ENCODE measurements around the gene PARD6G.

PARD6G gene

DNA sequence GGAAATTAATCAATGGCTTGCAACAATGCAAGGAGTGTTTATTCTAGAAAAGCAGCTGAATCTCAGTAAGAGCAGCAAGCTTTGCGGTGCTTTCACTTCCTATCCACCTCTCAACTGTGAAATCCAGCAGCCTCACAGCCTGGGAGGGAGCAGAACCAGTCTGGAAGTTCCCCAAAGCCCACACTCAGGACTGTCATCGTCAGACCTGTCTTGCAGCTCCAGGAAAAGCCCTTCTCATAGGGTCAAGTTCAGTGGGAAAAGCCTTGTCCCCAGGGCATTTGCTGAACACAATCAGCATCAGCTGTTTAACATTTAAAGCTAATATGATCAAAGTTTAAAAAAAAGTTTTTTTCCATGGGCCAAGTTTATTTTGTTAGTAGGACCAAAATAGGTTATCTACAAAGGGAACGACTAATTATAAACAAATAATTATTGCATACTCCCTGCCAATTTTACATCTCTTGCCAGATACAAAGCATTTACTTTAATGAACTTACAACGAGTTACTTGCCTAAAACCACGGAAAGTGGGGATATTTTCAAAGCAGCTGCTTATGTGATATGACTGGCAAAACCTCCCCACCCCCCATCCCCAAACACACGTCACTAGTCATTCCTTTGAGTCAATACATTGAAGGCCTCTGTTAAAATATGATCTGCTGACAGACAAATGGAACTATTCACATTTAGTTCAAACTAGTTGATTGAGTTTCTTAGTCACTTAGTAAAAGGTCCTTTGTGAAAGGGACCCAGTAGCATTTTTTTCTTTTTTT lies 36.8 kb downstream of the PARD6G start:
- no peak for DNase-seq (ENCODE audit: low spot score)

- DNase-seq (ENCODE audit: low spot score), result no peak
Observed at GRCh38 chr18:80208620-80209019, 38.7 kb downstream of the PARD6G start.

DNA sequence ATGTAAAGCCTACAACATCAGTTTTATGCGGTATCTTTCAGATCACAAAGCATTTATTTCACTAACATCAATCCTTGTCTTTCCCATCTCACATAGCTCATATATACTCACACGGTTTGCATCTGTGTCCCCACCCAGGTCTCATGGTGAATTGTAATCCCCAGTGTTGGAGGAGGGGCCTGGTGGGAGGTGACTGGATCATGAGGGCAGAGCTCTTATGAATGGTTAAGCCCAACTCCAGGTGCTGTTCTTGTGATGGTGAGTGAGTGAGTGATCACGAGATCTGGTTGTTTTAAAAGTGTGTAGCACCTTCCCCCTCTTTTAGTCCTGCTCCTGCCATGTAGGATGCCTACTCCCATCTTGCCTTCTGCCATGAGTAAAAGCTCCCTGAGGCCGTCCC lies 42.0 kb downstream of the PARD6G start:
- no peak for DNase-seq (ENCODE audit: low spot score)

DNA sequence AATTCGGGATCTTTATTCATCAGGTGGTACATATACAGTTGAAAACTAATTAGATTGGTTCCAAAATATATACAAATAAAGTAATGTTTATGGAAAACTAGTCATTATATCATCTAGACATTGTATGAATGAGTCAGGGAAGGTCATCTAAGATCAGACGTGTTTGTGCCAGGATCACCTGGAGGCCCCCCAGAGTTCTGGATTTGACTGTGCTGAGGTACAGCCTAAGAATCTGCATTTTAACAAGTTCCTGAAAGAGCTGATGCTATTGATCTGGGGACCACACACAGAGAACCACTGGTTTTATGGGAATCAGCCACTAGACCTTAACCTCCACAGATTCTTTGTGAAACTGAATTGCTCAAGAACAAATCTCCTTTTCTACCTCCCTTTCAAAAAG lies 43.2 kb downstream of the PARD6G start:
- DNase-seq (ENCODE audit: low spot score), result no peak

DNA sequence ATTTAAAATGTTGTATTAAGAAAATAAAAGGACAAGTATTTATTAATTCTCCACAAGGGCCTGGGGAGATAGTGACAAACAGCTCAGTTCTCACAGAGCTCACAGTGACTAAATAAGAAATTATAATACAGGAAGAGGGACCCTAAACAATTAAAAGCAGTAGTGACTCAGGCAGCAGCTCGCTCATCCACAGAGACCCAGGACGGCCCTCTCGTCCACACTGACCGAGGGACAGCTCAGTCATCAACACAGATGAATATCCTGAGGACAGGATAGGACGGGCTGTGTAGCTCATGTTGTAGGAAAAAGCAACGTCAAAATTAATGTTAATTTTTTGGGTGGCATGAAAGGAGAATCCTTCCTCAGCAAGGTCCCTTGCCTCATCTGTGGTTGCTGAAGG lies 44.1 kb downstream of the PARD6G start:
- DNase-seq (ENCODE audit: low spot score), result no peak

GRCh38 chr18:80202264-80202998 lies 44.9 kb downstream of the PARD6G start:
- no peak for DNase-seq (ENCODE audit: low spot score)

DNA sequence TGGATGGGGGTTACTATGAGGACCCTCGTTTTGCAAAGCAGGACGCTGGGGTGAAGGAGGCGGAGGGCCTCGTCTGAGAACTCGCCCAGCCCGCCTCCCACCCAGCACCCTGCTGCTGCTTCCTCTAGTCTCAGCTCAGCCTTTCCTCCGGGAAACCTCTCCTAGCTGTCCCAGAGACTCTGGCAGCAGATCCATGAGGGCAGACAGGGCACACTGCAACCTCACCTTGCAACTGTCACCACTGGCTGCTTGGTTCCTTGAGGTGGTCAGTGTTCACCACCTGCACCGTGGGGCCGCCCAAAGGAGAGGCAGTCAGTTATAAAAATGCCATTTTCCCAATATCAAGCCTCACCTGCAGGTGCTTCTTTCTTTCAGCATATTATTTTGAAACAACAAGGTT lies 45.6 kb downstream of the PARD6G start:
- DNase-seq (ENCODE audit: low spot score), result no peak

DNA sequence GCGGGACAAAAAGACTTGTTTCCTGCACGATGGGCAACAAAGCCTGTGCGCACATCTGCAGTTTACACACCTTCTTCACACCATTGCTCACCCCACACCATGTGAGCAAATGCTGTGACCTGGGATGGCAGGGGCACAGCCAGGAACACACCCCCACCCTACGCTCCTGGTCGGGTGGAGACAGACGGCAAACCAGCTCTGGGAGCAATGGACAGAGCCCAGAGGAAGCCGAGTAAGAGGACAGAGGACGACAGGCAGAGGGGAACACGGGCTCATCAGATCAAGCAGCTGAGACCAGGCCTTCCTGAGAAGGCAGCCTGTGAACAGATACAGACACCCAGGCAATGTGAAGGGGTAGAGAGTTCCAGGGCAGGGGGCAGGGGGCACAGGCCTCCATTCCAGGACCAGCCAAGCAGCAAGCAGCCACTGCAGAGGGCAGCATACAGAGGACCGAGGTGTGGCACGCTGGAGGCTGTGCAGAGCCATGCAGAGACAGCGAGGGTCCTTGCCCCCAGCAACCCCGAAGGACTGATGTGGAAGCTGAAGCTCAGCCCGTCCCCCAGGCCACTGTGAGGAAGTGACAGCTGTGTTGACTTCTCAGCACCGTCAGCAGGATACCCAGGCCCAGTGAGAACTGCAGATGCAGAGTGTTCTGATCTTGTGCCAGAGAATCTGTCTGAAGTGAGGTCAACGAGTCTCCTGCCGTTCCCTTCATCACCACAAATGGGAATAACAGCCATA lies 46.2 kb downstream of the PARD6G start:
- no peak for DNase-seq (ENCODE audit: low spot score)

DNA sequence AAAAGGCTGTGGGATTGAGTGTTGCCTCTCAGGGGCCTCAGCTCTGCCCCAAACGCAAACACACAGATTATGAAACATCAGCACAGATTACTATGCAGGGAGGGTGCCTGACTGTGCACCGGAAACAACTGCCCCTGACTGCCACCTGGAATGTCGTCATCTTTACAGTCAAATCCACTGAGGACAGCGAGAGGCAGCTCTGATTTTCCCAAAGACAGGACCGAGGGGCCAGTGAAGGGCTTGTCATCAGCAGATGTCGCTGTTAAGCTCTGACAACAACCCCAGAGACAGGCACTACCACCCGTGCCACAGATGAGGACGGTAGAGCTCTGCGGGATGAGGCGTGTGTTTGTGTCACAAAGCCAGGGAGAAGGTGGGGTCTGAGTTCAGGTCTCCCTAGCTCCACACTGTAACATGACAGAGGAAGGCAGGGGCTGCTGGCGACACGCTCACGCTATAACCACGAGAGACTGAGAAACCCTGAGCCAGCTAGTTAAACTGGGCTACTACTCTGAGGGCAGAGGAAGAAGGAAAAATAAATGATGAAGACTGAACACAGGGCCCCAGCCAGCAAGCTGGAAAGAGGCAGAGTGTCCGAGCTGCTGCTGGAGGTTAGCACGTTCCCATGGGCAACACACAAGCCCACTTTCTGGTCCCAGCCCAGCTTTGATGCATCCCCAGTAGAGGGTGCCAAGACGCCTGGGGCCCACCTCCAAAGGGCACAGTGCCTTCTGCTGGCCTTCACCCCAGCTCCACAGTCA lies 47.0 kb downstream of the PARD6G start:
- no peak for DNase-seq (ENCODE audit: low spot score)

GRCh38 chr18:80198994-80199748 lies 48.1 kb downstream of the PARD6G start:
- no peak for DNase-seq (ENCODE audit: low spot score)

DNA sequence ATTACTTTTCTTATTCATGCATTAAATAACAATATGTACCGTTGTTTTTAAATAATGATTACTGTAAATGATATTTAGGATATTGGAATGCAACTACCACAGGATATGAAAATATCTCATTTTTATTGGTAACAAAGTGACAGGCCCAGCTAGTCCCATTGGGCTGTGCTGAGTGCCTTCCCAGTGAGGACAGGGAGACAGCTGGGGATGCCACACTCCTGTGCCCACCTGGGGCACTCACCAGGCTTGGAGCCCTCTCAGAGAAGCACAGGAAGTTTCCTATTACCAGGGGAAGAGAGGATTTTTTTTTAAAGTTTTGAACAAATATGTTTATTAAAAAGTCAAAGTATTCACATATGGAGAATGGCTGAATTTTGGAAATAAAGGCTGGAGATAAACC lies 48.9 kb downstream of the PARD6G start:
- no peak for DNase-seq (ENCODE audit: low spot score)

DNA sequence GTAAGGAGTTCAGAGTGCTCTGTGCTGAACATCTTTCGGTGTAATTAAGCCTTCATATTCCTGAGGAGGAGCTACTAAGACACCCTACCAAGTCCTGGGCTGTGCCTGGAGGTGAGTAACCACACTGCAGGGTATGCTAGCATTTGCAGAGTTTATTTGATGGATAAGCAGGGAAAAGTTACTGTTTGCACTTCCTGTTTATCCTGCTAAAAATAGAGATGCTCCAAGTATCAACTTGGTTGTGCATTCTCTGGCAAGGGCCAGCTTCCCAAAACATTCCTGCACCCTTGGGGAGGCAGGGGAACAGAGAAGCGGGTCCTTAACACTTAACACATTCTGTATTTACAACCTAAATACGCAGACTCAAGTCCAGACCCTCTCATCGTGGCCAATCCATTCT lies 49.8 kb downstream of the PARD6G start:
- DNase-seq (ENCODE audit: low spot score), result no peak

GRCh38 chr18:80196528-80197320 lies 50.6 kb downstream of the PARD6G start:
- no peak for DNase-seq (ENCODE audit: low spot score)

GRCh38 chr18:80194874-80195570 lies 52.3 kb downstream of the PARD6G start:
- no peak for DNase-seq (ENCODE audit: low spot score)

DNA sequence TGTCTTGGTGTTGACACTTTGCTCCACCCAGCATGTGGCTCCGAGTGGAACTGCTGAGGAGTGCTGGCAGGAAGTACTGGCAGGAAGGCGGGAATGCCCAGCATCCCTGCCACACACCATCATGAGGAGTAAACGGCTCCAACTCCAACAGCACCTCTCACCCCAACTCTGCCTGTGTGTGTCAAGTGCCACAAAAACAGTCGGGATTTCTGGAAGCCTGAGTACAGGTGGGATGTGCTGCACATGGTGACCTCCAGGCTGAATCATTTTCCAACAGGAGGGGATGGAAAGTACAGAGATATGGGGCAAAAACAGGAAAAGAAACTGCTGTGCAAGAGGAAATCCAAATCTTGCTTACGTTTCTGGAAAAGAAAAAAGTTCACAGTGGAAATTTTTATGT lies 53.6 kb downstream of the PARD6G start:
- DNase-seq (ENCODE audit: low spot score), result no peak

DNA sequence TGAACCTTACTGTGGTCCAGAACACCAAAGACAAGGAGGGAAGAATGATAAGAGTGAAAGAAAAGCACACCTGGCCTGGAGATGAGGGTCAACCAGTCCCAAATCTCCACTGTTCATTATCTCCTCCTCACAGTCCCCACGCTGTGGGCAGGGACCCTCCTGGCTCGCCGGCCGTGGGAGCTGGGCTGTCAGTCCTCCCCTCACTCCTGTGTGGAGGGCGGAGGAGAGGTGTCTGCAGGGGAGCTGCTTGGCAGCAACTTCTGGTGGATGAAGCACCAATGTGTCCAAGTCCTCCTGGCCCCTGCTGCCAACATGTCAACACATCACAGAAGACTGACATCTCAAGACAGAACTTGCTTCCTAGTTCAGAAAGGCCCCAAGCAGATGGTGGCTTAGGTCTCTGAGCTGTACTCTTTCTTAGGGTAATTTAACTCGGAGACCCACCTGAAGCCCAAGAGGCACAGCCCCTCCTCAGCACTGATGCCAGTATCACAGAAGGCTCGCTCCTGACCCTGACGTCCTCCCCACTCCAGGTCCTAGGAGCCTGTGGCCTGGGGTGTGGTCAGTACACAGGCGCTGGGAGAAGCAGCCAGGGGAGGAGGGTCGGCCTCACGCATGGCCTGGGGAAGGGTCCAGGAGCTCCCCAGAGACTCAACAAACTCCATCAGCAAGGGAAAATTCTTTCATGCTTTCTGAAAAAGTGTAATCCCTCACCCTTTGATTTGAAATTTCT lies 54.5 kb downstream of the PARD6G start:
- no peak for DNase-seq (ENCODE audit: low spot score)

GRCh38 chr18:80191907-80192652 lies 55.2 kb downstream of the PARD6G start:
- no peak for DNase-seq (ENCODE audit: low spot score)

DNA sequence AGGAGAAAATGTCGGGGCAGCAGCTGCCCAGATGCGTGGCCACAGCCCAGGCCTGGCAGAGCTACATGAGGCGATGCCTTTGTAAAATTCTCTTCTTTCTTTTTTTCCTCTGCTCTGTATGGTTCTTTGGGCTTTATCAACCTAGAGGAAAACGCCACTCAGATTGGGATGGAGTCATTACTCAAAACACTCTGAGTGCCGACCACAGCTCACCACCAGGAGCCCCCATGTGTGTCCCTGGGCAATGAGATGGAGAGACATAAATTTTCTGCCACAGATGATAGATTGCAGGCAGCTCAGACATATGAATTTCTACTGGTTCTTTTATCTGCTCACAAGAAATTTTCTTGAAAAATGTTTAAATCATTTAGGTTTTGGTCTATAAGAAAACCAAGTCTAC lies 56.0 kb downstream of the PARD6G start:
- DNase-seq (ENCODE audit: low spot score), result no peak

DNA sequence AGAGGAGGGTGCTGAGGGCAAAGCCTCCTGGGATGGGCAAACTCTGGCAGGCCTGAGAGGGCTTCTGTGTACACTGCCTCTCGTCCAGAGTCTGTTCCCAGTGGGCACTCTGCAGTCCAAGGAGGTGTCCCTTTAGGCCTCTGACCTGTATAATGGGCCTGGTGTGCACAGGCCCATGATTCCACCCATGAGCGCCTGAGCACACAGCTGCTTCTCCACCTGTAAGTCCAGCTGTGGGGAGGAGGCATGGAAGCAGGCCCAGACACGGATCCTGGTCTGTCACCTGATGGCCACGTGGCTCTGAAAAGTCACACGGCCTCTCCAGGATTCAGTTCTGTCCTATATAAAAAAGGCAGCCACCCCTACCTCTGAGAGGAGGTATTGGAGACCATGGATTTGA lies 57.0 kb downstream of the PARD6G start:
- no peak for DNase-seq (ENCODE audit: low spot score)

All from hematopoietic multipotent progenitor cell treated with erythropoietin and hydrocortisone succinate and interleukin-3 and kit ligand, for 15 days (in vitro differentiated cells).